Measurements from ENCODE around the gene TSHZ2. TPM values are rescaled to one million over a fixed set of nuclear protein-coding genes. Genes with fewer than 3 reads are reported as not detected.

Gene TSHZ2
- total RNA-seq, 3 donors from 2014 or later, result 8.1 to 19.3 (median 8.4) TPM

- ATAC-seq (no peak), DNase-seq (no peak)
- no peaks in the 10 kb centered on the region for H3K9me3 Mint-ChIP-seq
- peaks cover 15% of the 10 kb centered on the region for H3K36me3 Mint-ChIP-seq (ENCODE audit: insufficient read depth)
- H3K4me1 Mint-ChIP-seq (ENCODE audit: low read depth), result no peaks in the 10 kb centered on the region
- no peaks in the 10 kb centered on the region for H3K27me3 Mint-ChIP-seq (ENCODE audit: low read depth)
- H3K4me3 Mint-ChIP-seq, result no peak overlapping the region
These were observed 310.9 kb downstream of the TSHZ2 start for GRCh38 chr20:53283011-53283410.

GRCh38 chr20:53283597-53283996, 311.4 kb downstream of the TSHZ2 start:
- no peaks in the 10 kb centered on the region for H3K9me3 Mint-ChIP-seq
- no peak for DNase-seq

GRCh38 chr20:53284256-53284655, 312.1 kb downstream of the TSHZ2 start:
- H3K36me3 Mint-ChIP-seq (ENCODE audit: insufficient read depth), result peaks cover 14% of the 10 kb centered on the region
- no peak for DNase-seq
- H3K4me1 Mint-ChIP-seq (ENCODE audit: low read depth), result no peaks in the 10 kb centered on the region
- no peaks in the 10 kb centered on the region for H3K9me3 Mint-ChIP-seq
- H3K4me3 Mint-ChIP-seq, result no peak overlapping the region
- H3K27me3 Mint-ChIP-seq (ENCODE audit: low read depth), result peaks cover 2% of the 10 kb centered on the region
- ATAC-seq, result no peak

More at GRCh38 chr20:53283597-53283996, 311.4 kb downstream of the TSHZ2 start:
- no peak for ATAC-seq
- Mint-ChIP-seq H3K36me3 (ENCODE audit: insufficient read depth) (peaks cover 14% of the 10 kb centered on the region), H3K4me3 (no peak overlapping the region), H3K27me3 (ENCODE audit: low read depth) (peaks cover 2% of the 10 kb centered on the region), H3K4me1 (ENCODE audit: low read depth) (no peaks in the 10 kb centered on the region)

GRCh38 chr20:53284696-53285095, 312.5 kb downstream of the TSHZ2 start:
- no peak for DNase-seq
- H3K9me3 Mint-ChIP-seq, result no peaks in the 10 kb centered on the region
- peaks cover 10% of the 10 kb centered on the region for H3K36me3 Mint-ChIP-seq (ENCODE audit: insufficient read depth)
- no peak for ATAC-seq
- no peaks in the 10 kb centered on the region for H3K4me1 Mint-ChIP-seq (ENCODE audit: low read depth)
- peaks cover 2% of the 10 kb centered on the region for H3K27me3 Mint-ChIP-seq (ENCODE audit: low read depth)
- no peak overlapping the region for H3K4me3 Mint-ChIP-seq

GRCh38 chr20:53287357-53288042, 315.3 kb downstream of the TSHZ2 start:
- Mint-ChIP-seq H3K36me3 (ENCODE audit: insufficient read depth) (peaks cover 10% of the 10 kb centered on the region), H3K9me3 (no peaks in the 10 kb centered on the region), H3K4me3 (no peak overlapping the region), H3K27me3 (ENCODE audit: low read depth) (peaks cover 2% of the 10 kb centered on the region), H3K4me1 (ENCODE audit: low read depth) (no peaks in the 10 kb centered on the region)
- no peak for ATAC-seq
- no peak for DNase-seq

- Mint-ChIP-seq H3K4me3 (no peak overlapping the region), H3K36me3 (ENCODE audit: insufficient read depth) (peaks cover 9% of the 10 kb centered on the region), H3K4me1 (ENCODE audit: low read depth) (no peaks in the 10 kb centered on the region), H3K9me3 (no peaks in the 10 kb centered on the region), H3K27me3 (ENCODE audit: low read depth) (peaks cover 11% of the 10 kb centered on the region)
- ATAC-seq, result no peak
- DNase-seq, result no peak
These were observed 319.4 kb downstream of the TSHZ2 start for GRCh38 chr20:53291548-53291947.

- DNase-seq (no peak), ATAC-seq (no peak)
- no peaks in the 10 kb centered on the region for H3K4me1 Mint-ChIP-seq (ENCODE audit: low read depth)
- no peak overlapping the region for H3K4me3 Mint-ChIP-seq
- peaks cover 12% of the 10 kb centered on the region for H3K27me3 Mint-ChIP-seq (ENCODE audit: low read depth)
- H3K36me3 Mint-ChIP-seq (ENCODE audit: insufficient read depth), result peaks cover 7% of the 10 kb centered on the region
- H3K9me3 Mint-ChIP-seq, result no peaks in the 10 kb centered on the region
These were observed 320.2 kb downstream of the TSHZ2 start for GRCh38 chr20:53292347-53292746.

- Mint-ChIP-seq H3K36me3 (ENCODE audit: insufficient read depth) (peaks cover 3% of the 10 kb centered on the region), H3K27me3 (ENCODE audit: low read depth) (peaks cover 16% of the 10 kb centered on the region)
These were observed 322.6 kb downstream of the TSHZ2 start for GRCh38 chr20:53294804-53295203.

GRCh38 chr20:53296025-53296424, 323.9 kb downstream of the TSHZ2 start:
- DNase-seq, result no peak

More at GRCh38 chr20:53294804-53295203, 322.6 kb downstream of the TSHZ2 start:
- ATAC-seq, result no peak
- no peak for DNase-seq
- Mint-ChIP-seq H3K4me1 (ENCODE audit: low read depth) (no peaks in the 10 kb centered on the region), H3K4me3 (no peak overlapping the region), H3K9me3 (no peaks in the 10 kb centered on the region)

GRCh38 chr20:53296451-53297153, 324.4 kb downstream of the TSHZ2 start:
- no peaks in the 10 kb centered on the region for H3K9me3 Mint-ChIP-seq
- DNase-seq (no peak), ATAC-seq (no peak)
- no peaks in the 10 kb centered on the region for H3K4me1 Mint-ChIP-seq (ENCODE audit: low read depth)
- H3K27me3 Mint-ChIP-seq (ENCODE audit: low read depth), result peaks cover 16% of the 10 kb centered on the region
- no peak overlapping the region for H3K4me3 Mint-ChIP-seq
- H3K36me3 Mint-ChIP-seq (ENCODE audit: insufficient read depth), result peaks cover 3% of the 10 kb centered on the region

More at GRCh38 chr20:53296025-53296424, 323.9 kb downstream of the TSHZ2 start:
- Mint-ChIP-seq H3K27me3 (ENCODE audit: low read depth) (peaks cover 16% of the 10 kb centered on the region), H3K4me1 (ENCODE audit: low read depth) (no peaks in the 10 kb centered on the region), H3K36me3 (ENCODE audit: insufficient read depth) (peaks cover 3% of the 10 kb centered on the region), H3K9me3 (no peaks in the 10 kb centered on the region), H3K4me3 (no peak overlapping the region)
- no peak for ATAC-seq

GRCh38 chr20:53297154-53297529, 325.0 kb downstream of the TSHZ2 start:
- Mint-ChIP-seq H3K9me3 (no peaks in the 10 kb centered on the region), H3K27me3 (ENCODE audit: low read depth) (peaks cover 16% of the 10 kb centered on the region), H3K4me3 (no peak overlapping the region), H3K4me1 (ENCODE audit: low read depth) (no peaks in the 10 kb centered on the region), H3K36me3 (ENCODE audit: insufficient read depth) (peaks cover 3% of the 10 kb centered on the region)
- DNase-seq (no peak), ATAC-seq (no peak)

GRCh38 chr20:53298260-53298659, 326.1 kb downstream of the TSHZ2 start:
- peaks cover 16% of the 10 kb centered on the region for H3K27me3 Mint-ChIP-seq (ENCODE audit: low read depth)
- H3K4me1 Mint-ChIP-seq (ENCODE audit: low read depth), result no peaks in the 10 kb centered on the region
- ATAC-seq, result no peak
- DNase-seq, result no peak
- H3K9me3 Mint-ChIP-seq, result no peaks in the 10 kb centered on the region
- no peak overlapping the region for H3K4me3 Mint-ChIP-seq
- H3K36me3 Mint-ChIP-seq (ENCODE audit: insufficient read depth), result peaks cover 3% of the 10 kb centered on the region

- no peaks in the 10 kb centered on the region for H3K9me3 Mint-ChIP-seq
- H3K27me3 Mint-ChIP-seq (ENCODE audit: low read depth), result peaks cover 16% of the 10 kb centered on the region
- no peak overlapping the region for H3K4me3 Mint-ChIP-seq
- peaks cover 3% of the 10 kb centered on the region for H3K36me3 Mint-ChIP-seq (ENCODE audit: insufficient read depth)
- no peak for ATAC-seq
- DNase-seq, result no peak
- H3K4me1 Mint-ChIP-seq (ENCODE audit: low read depth), result no peaks in the 10 kb centered on the region
These were observed 326.8 kb downstream of the TSHZ2 start for GRCh38 chr20:53298911-53299310.

GRCh38 chr20:53299831-53300230, 327.7 kb downstream of the TSHZ2 start:
- Mint-ChIP-seq H3K4me3 (no peak overlapping the region), H3K36me3 (ENCODE audit: insufficient read depth) (peaks cover 6% of the 10 kb centered on the region), H3K27me3 (ENCODE audit: low read depth) (peaks cover 16% of the 10 kb centered on the region), H3K4me1 (ENCODE audit: low read depth) (no peaks in the 10 kb centered on the region), H3K9me3 (no peaks in the 10 kb centered on the region)
- DNase-seq (no peak), ATAC-seq (no peak)

GRCh38 chr20:53301869-53302268, 329.7 kb downstream of the TSHZ2 start:
- ATAC-seq (no peak), DNase-seq (no peak)
- Mint-ChIP-seq H3K4me3 (no peak overlapping the region), H3K4me1 (ENCODE audit: low read depth) (no peaks in the 10 kb centered on the region), H3K9me3 (no peaks in the 10 kb centered on the region), H3K27me3 (ENCODE audit: low read depth) (peaks cover 11% of the 10 kb centered on the region), H3K36me3 (ENCODE audit: insufficient read depth) (peaks cover 6% of the 10 kb centered on the region)
